Calu3 (cell line): ENCODE measurements around the gene HOXD10. TPM values are rescaled to one million over a fixed set of nuclear protein-coding genes. Genes with fewer than 3 reads are reported as not detected.

Source experiments
- BruUV-seq: library from RNA; stranded (reverse); fragments of 400-500 nt; replicated peaks from 2 replicates; lab custom pipeline; 2021; lab: Mats Ljungman, UMichigan
- CTCF ChIA-PET: fragments of 300-600 bp; sonication (Branson Sonifier 250); formaldehyde crosslinking; loops from one replicate; lab custom pipeline; 2022; ENCODE audit warnings: antibody characterized with exemption; lab: Charles Lee
- DNase-seq: peaks from one replicate; pipeline ENCODE4 v3.0.0; 2022
- H3K27ac Mint-ChIP-seq: one replicate; pipeline ENCODE4 v1.8.0; 2022; ENCODE audit warnings: mixed read lengths; ENCODE audit not compliant: unreplicated experiment
- H3K27me3 Mint-ChIP-seq: one replicate; pipeline ENCODE4 v1.8.0; 2022; ENCODE audit warnings: mixed read lengths; ENCODE audit not compliant: unreplicated experiment
- H3K36me3 Mint-ChIP-seq: one replicate; pipeline ENCODE4 v1.8.0; 2022; ENCODE audit warnings: mild to moderate bottlenecking, moderate library complexity, mixed read lengths; ENCODE audit not compliant: insufficient read depth, unreplicated experiment
- H3K4me1 Mint-ChIP-seq: one replicate; pipeline ENCODE4 v1.8.0; 2022; ENCODE audit warnings: mild to moderate bottlenecking, low read depth, mixed read lengths; ENCODE audit not compliant: unreplicated experiment
- H3K4me3 Mint-ChIP-seq: one replicate; pipeline ENCODE4 v1.8.0; 2022; ENCODE audit warnings: mild to moderate bottlenecking, low read depth, moderate library complexity, mixed read lengths; ENCODE audit not compliant: unreplicated experiment
- H3K9me3 Mint-ChIP-seq: one replicate; pipeline ENCODE4 v1.8.0; 2022; ENCODE audit warnings: low read depth, mixed read lengths; ENCODE audit not compliant: unreplicated experiment
- CTCF ChIP-seq: fragments of 200-600 bp; IDR thresholded peaks from one replicate; pipeline ENCODE4 v1.8.0; 2022; ENCODE audit warnings: antibody characterized with exemption; ENCODE audit not compliant: unreplicated experiment
- intact Hi-C: fragments of 100-400 bp; cut with micrococcal nuclease; formaldehyde crosslinking; loops from one replicate; pipeline ENCODE4 v1.10.0; 2022; ENCODE audit not compliant: unreplicated experiment
- microRNA-seq: library from miRNA; unstranded; fragments of <30 nt; microRNA quantifications from one replicate; pipeline ENCODE4 v1.2.0, GENCODE V29; 2022
- total RNA-seq: library from RNA; stranded (reverse); gene quantifications from 2 replicates; pipeline ENCODE4 v1.2.3, GENCODE V29; 2022

The HOXD10 gene
- total RNA-seq, 1 experiment from 2014 or later, result not detected

- BruUV-seq, result no TSS peak
- no peak for DNase-seq
- H3K4me1 Mint-ChIP-seq, result peaks cover 8% of the 10 kb centered on the region
- H3K27ac Mint-ChIP-seq, result no peak overlapping the region
- intact Hi-C loops, result no loop called here
- CTCF ChIA-PET, result no interaction called here
- no peaks in the 10 kb centered on the region for H3K36me3 Mint-ChIP-seq
- no peaks in the 10 kb centered on the region for H3K9me3 Mint-ChIP-seq
- no peak overlapping the region for H3K4me3 Mint-ChIP-seq
- TF ChIP-seq CTCF, result no peak
- peaks cover under 1% of the 10 kb centered on the region for H3K27me3 Mint-ChIP-seq
Measured at GRCh38 chr2:176169181-176169580, 52.6 kb downstream of the HOXD10 start.

Small RNA genes lying within 50 kb of the gene (microRNA-seq; reads per million reads assigned to microRNA genes)
- gene MIR10B, result 50.3 reads per million, percentile 56 among the genes with 10 or more reads in this experiment

Other genes starting within 250 kb of the HOXD10 start
- 24.6 and 31.1 TPM in 2 replicates for gene LNPK, start 114.5 kb upstream of the HOXD10 start, total RNA-seq
- gene EVX2, start 32.8 kb upstream of the HOXD10 start, total RNA-seq, result not detected in 2 replicates
- gene HOXD13, start 24.1 kb upstream of the HOXD10 start, total RNA-seq, result not detected in 2 replicates
- not detected in 2 replicates for gene HOXD12, start 17.0 kb upstream of the HOXD10 start, total RNA-seq
- gene HOXD11, start 9.5 kb upstream of the HOXD10 start, total RNA-seq, result not detected in 2 replicates
- gene HOXD9, start 5.9 kb downstream of the HOXD10 start, total RNA-seq, result not detected in 2 replicates
- not detected in 2 replicates for gene HOXD8, start 12.9 kb downstream of the HOXD10 start, total RNA-seq
- not detected in 2 replicates for gene HOXD4, start 34.8 kb downstream of the HOXD10 start, total RNA-seq
- not detected in 2 replicates for gene HOXD3, start 40.5 kb downstream of the HOXD10 start, total RNA-seq
- gene HOXD1, start 71.9 kb downstream of the HOXD10 start, total RNA-seq, result not detected in 2 replicates
- gene MTX2, start 152.7 kb downstream of the HOXD10 start, total RNA-seq, result 36.0 and 44.7 TPM in 2 replicates